COR-L47 (cell line): ENCODE results near the gene ADM.
"Not testable (repeated sequence)": the region's sequence is repeated elsewhere in the genome, so short reads cannot be mapped to it uniquely, and the experiment has no call there.

ENCODE experiments used
- DNase-seq: peaks from one replicate; lab custom pipeline; 2025; lab: John Stamatoyannopoulos, UW

ADM gene

DNA sequence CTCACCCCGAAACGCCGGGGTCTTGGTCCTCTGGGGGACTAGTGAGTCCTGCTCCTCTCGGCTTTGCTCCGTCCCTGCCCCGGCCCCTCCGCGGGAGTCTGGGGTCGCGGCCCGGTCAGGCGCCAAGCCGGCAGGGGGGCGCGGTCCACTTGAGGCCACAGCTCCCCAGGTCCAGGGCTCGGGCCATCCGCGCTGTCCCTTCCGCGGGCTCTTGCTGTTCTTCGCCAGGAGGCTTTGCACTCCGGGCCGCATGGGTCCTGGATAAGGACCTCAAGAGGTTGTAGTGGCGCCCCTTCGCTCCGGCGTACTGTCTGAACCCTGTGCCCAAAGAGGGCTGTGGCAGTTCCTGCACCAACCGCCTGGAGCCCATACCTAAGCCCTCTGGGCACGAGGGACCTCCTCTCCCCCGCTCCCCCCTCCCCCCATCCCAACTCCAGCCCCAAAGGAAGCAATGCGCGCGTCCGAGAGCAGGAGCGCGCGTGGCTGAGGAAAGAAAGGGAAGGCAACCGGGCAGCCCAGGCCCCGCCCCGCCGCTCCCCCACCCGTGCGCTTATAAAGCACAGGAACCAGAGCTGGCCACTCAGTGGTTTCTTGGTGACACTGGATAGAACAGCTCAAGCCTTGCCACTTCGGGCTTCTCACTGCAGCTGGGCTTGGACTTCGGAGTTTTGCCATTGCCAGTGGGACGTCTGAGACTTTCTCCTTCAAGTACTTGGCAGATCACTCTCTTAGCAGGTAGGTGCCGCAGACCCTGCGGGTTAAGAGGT lies at the start of gene ADM:
TSS of gene ADM (plus strand) at position 579 of the 767 bp plus-strand sequence. CDS start 628 bp downstream, outside the sequence.
- DNase-seq = peak; percentile 63

DNA sequence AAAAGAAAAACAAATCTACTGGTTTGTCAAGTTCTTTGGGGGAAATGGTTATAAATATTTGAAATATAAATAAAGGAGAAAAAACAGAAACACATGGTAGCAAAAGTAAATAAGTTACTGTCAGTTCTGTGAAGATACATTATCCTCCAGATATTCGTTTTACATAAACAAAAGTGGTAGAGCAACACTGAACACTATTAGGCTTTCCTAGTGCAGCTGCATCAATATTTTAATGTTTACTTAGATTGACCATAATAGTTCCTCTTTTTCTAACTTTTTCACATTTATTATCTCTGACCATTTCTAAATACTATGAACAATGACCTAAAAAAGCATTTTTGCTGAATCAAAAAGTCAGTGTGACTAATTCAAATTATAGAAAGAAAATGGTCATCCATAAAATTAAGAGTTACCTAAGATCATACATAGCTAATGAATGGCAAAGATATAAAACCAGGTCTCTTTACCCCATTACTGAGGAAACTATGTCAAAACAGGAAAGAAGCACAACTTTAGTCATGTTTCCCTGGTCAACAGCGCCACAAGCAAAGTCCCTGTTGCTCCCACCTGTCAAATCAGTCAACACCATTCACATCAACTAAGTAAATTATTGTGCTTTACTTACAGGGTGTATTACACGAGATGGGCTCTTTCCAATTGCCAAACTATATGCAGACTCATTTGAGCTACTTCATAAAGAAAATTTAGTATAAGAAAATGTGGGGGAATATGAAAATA lies 49.3 kb upstream of the ADM start:
- no peak for DNase-seq

- no peak for DNase-seq
These were observed 47.4 kb upstream of the ADM start for GRCh38 chr11:10257478-10257877.

GRCh38 chr11:10261821-10262220 lies 43.1 kb upstream of the ADM start:
- no peak for DNase-seq

DNA sequence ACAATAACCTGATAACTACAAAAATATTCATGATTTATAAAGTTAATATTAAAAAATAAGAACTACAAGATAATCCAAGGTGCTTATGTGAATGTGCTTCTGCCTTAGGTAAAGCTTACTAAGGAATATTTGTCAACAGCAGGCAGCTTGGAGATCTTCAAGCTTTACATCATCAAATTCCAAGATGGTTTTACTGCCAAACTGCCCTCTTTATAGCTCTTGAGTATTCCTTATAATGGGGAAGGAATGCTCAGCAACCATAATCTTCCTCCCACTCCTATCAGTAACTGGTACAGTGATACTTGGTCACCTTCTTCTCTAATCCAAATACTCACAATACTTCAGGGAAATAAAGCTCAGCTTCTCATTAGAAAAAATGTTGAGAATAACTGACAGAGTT lies 40.9 kb upstream of the ADM start:
- DNase-seq = no peak

- not testable (repeated sequence) for DNase-seq
These were observed 40.2 kb upstream of the ADM start for GRCh38 chr11:10264716-10265115.

DNA sequence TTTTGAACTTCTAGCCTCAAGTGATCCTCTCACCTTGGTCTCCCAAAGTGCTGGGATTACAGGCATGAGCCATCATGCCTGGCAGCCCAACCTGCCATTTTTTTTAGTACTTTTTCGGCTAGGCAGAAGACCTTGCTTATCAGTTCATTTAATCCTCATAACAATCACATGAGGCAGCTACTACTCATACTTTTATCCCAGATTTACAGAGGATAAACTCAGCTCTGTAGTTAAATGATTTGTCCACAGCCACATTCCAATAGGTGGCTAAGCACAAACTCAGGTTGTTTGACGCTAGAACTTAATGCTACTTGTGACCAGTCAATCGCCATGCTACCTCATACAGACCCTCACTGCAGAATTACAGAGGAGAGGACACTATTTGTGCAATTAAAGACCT lies 38.9 kb upstream of the ADM start:
- no peak for DNase-seq

DNA sequence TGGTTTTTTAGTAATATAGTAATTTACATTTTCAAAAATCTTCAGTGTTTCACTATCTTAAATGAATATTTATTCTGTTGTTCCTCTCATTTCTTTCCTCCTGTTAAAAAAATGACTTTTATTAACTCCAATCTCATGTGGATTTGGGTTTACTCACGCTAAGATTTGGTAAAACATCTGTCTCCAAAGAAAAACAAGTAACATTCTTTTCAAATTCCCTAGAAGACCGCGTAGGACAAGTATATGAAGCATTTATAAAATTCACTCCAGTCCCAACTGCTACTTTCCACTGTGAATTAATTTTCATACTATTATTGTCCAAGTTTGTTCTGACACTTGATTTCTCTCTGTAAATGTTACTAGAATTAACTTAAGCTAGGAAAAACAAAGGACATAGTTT lies 37.1 kb upstream of the ADM start:
- no peak for DNase-seq

DNA sequence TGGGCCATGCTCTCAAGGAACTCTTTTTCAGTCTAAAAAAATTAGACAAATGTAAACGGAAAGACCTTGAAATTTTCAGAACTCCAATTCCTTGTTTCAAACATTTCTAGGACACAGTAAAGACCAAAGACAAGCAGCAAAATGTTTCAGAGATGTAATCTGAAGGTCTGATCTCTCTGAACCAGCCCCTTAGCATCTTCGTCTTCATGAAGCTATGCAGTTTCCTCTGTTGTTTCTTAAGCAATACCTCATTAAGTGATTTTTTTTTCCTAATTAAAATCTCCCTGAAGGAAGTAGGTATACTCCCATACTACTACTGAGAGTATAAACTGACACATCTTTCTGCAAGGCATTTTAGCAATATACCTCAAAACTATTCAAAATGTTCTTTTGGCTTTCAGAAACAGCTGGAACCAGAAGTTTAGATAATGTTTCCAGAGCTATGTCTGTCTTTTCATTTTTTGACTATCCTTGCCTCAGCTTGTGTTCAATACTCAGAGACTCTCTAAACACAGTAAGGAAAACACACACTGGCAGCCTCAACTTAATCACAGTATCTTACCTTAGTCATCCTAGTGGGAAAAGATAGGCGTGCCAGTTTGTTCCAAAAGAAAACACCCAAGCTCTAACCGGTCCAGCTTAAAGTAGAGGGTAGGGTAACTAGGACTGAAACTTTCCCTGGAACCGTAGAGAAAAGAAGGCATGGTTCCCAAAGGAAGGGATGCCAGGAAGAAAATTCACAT lies 36.0 kb upstream of the ADM start:
- no peak for DNase-seq

DNA sequence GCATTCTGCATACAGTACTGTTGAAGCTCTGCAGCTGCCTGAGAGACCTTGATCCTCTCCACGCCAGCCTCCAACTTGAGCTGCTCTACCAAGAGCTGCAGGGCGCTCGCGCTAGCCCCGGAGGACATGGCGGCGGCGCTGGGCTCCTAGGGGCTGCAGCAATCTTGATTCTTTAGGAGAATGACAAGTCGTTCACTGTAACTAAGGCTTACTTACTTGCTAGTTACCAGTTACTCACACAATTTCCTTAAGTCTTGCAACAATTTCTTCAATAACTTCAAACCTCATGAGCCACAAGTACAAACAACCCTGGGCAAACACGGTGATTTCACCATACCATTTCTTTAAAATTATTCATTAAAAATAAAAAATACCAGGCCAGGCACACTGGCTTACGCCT lies 32.7 kb upstream of the ADM start:
- DNase-seq = no peak

DNA sequence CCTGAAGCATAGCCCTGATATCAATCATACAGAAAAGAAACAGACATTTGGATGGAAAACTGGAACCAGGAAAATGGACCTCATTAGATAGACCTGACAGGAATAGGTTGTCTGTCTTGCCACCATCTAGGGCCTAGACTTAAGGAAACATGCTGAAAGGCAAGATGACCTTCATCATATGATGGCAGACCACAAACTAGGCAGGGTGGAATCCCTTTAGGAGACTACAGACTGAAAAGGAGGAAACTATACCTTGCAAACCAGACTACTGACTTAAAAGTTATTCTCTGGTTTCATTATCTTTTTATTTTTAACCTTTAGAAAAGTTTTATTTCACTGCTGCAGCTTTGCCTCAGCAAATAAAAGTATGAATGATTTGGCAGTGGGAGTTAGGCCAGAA lies 31.1 kb upstream of the ADM start:
- no peak for DNase-seq

GRCh38 chr11:10274726-10275125 lies 30.1 kb upstream of the ADM start:
- DNase-seq = no peak

DNA sequence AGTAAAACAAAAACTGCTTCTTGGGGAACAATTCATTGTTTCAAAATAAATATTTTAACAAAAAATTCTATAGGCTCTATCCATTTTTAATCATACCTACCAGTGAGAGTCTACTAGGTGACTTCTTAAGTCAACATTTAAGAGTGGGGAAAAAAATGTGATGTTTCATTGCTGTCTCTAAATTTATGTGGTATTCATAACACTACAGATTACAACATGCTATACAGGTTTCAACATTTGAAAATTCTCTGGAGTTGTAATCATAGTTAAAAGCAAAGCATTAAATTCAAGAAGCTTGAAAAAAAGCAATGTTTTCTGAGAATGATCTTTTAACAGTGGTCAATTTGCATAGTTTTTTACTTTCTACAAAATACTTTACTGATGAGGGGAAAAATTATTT lies 29.2 kb upstream of the ADM start:
- no peak for DNase-seq

GRCh38 chr11:10282117-10282516 lies 22.8 kb upstream of the ADM start:
- no peak for DNase-seq

DNA sequence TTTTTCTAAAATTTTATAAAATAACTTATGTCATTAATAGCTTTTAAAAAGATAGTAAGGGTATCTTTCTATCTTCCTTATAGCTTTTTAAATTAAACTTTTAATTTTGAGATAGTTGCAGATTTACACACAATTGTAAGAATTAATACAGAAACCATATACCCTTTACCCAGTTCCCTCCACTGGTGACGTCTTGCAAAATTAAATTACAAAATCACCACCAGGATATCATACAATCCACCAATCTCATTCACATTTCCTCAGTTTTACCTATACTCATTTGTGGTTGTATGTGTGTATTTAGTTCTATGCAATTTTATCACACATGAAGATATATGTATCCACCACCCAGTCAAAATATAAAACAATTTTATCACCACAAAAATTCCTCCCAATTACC lies 20.9 kb upstream of the ADM start:
- no peak for DNase-seq

DNA sequence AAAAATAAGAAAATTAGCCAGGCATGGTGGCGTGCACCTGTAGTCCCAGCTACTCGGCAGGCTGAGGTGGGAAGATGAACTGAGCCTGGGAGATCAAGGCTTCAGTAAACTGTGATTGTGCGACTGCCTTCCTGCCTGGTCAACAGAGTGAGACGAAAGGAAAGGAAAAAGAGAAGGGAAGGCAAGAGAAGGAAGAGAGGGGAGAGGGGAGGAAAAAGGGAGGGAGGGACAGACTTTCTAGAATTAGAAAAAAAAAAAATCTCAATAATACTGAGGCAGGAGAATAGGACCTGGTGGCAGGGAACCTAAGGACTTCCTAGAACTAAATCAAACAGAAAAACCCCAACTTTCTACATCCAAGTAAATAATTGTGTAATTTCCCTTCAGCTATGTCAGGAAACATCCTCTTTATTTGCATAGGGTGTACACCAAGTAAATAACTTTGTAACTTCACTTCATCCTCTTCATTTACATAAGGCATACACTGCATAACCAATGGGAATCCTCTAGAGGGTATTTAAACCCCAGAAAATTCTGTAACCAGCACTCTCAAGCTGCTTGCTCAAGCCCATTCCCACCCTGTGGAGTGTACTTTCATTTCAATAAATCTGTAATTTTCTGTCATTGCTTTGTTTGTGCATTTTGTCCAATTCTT lies 19.6 kb upstream of the ADM start:
- DNase-seq = no peak

DNA sequence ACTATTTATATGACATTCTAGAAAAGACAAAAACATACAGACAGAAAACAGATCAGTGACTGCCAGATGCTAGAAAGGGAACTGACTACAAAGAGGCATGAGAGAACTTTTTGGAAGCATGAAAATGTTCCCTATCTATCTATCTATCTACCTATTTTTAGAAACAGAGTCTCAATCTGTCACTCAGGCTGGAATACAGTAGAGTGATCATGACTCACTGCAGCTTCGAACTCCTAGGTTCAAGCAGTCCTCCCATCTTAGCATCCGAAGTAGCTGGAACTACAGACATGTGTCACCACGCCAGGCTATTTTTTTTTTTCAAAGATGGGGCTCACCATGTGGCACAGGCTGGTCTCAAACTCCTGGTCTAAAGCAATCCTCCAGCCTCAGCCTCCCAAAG lies 17.7 kb upstream of the ADM start:
- no peak for DNase-seq

- DNase-seq = no peak
These were observed 16.8 kb upstream of the ADM start for GRCh38 chr11:10287766-10288715.

- no peak for DNase-seq
These were observed 15.8 kb upstream of the ADM start for GRCh38 chr11:10288881-10289764.

GRCh38 chr11:10289765-10290380 lies 15.0 kb upstream of the ADM start:
- no peak for DNase-seq
